Ramos (cell line): Measurements from ENCODE around the gene SLC25A40.
"Not testable (repeated sequence)": the region's sequence is repeated elsewhere in the genome, so short reads cannot be mapped to it uniquely, and the experiment has no call there.

Source experiments
- in situ Hi-C: fragments of 300-500 bp; cut with MboI; formaldehyde crosslinking; loops from one replicate; pipeline ENCODE4 v1.14.3; 2022; ENCODE audit warnings: low sequenced_read_pairs; ENCODE audit not compliant: unreplicated experiment

The SLC25A40 gene

GRCh38 chr7:87873328-87873727 lies 2.8 kb downstream of the SLC25A40 start:
- in situ Hi-C loops = not testable (repeated sequence)

DNA sequence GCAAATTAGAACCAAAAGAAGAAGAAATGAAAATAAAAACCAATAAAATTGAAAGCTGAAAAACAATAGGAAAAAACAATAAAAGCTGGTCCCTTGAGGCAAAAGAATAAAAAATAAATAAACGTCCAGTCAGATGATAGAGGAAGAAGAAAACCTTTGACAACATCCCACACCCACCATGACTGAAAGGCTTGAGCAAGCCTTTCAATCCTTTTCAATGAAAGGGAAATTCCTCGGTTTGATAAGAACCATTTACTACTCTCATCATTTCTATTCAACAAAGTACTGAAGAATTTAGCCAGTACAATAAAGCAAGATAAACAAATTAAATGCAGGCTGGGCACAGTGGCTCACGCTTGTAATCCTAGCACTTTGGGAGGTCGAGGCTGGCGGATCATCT lies 3.8 kb downstream of the SLC25A40 start:
- in situ Hi-C loops = no loop called here

DNA sequence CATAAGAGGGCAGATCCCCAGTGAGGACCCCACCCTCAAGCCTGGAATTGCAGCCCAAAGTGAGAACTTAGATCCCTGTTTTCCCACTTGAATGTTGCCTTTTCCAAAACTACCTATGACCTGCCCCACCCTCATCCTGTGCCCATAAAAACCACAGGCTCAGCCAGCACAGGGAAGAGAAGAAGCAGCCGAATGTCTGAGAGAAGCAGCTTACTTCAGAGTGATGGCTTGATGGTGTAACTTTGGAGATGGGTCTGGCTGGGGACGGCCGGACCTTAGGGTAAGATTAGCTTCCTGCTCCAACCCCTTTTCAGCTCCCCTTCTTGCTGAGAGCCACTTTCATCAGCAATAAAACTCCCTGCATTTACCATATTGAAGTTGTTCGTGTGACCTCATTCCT lies 5.7 kb downstream of the SLC25A40 start:
- in situ Hi-C loops = no loop called here

GRCh38 chr7:87866533-87866932 lies 9.6 kb downstream of the SLC25A40 start:
- in situ Hi-C loops = not testable (repeated sequence)

DNA sequence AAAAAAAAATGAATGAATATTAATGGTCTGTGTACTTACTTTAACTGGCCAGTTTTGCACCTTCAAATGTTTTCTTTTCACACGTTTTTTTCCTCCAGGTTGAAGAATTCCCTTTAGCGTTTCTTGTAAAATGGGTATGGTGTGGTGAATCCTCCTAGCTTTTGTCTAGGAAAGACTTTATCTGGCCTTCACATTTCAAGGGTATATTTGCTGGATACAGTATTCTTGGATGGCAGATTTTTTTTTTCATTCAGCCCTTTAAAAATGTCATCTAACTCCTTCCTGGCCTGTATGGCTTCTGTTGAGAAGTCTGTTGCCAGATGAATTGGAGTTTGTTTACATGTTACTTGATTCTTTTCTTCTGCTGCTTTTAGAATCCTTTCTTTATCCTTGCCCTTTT lies 10.1 kb downstream of the SLC25A40 start:
- in situ Hi-C loops = no loop called here

- in situ Hi-C loops = no loop called here
Observed at GRCh38 chr7:87858417-87859100, 17.6 kb downstream of the SLC25A40 start.

DNA sequence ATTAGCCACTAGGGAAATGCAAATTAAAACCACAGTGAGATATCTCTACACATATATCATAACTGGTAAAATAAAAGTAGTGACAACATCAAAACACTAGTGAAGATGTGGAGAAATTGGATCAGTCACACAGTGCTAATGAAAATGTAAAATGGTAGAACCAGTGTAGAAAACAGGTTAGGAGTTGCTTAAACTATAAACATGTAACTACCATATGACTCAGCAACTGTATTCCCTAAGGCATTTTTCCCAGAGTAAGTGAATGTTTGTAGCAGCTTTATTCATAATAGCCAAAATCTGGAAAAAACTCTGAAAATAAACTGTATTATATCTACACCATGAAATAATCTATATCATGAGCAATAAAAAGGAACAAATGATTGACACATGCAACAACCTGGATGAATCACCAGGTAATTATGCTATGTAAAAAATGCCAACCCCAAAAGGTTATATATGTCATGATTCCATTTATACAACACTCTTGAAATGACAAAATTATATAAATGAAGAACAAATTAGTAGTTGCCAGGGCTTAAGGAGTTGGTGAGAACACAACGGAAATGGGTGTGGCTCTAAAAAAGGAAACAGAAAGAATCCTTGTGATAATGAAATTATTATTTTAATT lies 22.8 kb downstream of the SLC25A40 start:
- in situ Hi-C loops = no loop called here

DNA sequence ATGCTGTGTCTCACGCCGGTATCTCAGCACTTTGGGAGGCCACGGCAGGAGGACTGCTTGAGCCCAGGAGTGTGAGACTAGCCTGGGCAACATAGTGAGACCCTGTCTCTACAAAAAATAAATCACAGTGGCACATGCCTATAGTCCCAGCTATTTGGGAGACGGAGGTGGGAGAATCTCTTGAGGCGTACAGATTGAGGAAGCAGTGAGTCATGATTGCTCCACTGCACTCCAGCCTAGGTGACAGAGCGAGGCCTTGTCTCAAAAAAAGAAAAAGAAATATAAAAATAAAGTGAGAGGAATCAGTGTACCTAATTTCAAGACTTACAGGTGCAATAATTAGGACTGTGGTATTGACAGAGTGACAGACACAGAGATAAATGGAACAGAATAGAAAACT lies 23.9 kb downstream of the SLC25A40 start:
- in situ Hi-C loops = no loop called here

DNA sequence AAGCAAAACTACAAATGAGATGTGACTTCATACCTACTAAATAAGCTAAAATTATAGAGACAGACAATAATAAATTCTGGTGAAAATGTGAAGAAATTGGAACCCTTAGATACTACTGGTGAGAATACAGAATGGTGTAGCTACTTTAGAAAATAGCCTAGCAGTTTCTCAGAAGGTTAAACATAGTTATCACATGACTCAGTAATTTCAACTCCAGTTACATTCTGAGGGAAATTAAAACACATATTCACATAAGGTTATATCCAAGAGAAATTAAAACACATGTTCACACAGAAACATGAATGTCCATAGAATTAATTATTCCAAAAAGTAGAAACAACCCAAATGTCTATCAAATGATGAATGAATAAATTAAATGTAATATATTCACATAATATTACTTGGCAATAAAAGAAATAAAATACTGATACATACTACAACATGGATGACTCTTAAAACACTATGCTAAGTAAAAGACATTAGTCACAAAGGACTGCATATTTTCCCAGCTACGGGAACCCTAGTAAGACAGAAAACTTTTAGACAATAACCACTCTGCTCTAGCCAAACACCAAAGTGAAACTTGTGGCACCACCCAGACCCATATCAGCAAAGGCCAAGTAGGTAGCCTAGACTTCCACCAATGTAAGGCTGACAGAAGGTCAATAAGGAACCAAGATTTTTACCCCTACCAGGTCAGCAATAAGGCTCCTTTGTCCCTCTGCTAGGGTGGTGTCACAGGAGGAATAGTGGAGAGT lies 25.1 kb downstream of the SLC25A40 start:
- in situ Hi-C loops = no loop called here

DNA sequence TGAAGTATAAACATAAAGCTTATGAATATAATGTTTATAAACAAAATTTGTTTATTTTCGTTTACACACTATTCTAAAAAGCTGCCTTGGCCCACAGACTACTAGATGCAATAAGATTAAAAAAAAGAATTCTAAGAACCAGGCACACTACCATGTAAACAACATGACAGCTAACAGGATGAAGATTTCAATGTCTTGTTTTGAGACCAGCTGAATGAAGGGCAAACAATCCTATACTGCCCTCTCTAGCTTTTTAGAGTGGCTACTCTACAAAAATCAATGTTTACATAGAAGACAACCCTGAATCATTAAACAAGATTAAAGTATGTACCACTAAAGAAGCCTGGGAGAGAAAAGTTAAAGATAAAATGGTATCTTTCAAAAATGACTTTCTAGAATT lies 38.6 kb downstream of the SLC25A40 start:
- in situ Hi-C loops = no loop called here

- in situ Hi-C loops = no loop called here
Observed at GRCh38 chr7:87833130-87833529, 43.0 kb downstream of the SLC25A40 start.

GRCh38 chr7:87831097-87831496 lies 45.1 kb downstream of the SLC25A40 start:
- in situ Hi-C loops = no loop called here

GRCh38 chr7:87828383-87828782 lies 47.8 kb downstream of the SLC25A40 start:
- in situ Hi-C loops = not testable (repeated sequence)

DNA sequence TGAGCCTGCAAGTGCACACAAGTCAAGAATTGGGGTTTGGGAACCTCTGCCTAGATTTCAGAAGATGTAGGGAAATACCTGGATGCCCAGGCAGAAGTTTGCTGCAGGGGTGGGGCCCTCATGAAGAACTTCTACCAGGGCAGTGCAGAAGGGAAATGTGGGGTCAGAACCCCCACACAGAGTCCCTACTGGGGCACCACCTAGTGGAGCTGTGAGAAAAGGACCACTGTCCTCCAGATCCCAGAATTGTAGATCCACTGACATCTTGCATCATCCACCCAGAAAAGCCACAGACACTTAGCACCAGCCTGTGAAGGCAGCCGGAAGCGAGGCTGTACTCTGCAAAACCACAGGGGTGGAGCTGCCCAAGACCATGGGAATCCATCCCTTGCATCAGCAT lies 50.8 kb downstream of the SLC25A40 start:
- in situ Hi-C loops = not testable (repeated sequence)

GRCh38 chr7:87822056-87822455 lies 54.1 kb downstream of the SLC25A40 start:
- in situ Hi-C loops = not testable (repeated sequence)

GRCh38 chr7:87818336-87818735 lies 57.8 kb downstream of the SLC25A40 start:
- in situ Hi-C loops = no loop called here

DNA sequence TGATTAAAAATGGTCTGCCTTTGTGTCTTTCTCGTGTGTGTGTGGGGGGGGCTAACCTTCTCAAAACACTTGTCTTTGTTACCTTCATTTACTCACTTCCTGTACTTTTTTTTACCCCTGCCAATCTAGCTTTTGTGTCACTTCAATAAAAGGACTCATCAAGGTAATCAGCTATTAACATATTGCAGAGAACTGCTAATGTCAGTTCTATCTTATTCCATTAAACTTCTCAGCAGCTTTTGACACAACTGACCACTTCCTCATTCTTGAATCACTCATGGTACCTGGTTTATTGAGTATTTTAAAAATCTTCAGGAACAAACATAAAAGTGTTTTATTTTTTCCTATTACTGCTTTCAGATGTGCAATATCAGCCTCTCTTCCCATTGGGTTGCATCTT lies 59.8 kb downstream of the SLC25A40 start:
- in situ Hi-C loops = no loop called here

DNA sequence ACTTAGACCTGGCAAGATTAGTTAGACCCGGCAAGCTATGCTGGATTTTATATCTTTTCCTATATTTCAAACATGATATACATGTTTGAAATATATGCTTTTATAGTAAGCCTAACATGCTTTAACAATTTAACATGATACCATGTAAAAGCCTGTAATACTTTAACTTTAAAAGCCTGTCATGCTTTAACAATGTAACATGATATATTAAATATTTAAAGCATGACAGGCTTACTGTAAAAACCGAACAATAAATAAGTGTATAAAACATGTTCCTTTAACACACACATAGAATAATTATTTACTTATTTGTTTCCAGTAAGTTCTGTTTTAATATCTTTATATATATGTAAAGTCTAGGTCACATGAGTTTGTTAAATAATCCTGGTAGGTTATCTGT lies 65.4 kb downstream of the SLC25A40 start:
- in situ Hi-C loops = no loop called here

- in situ Hi-C loops = no loop called here
Observed at GRCh38 chr7:87810130-87810529, 66.0 kb downstream of the SLC25A40 start.

DNA sequence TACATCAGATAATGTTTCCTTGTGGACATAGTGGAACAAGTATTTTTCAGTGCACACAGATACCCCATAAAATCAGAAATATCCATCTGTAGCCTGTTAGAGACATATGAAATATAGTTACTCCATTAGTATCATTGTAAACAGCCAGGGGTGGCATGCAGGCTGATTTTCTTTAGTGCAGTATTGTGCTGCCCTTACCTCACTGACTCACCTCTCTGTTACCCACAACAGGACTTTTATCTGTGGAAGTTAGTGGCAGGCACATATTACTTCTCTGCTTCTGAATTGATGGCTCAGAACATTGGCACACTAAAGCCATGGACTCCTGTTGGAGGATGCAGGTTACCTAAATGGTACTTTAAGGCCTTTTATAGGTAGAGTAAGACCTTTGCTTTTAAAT lies 70.0 kb downstream of the SLC25A40 start:
- in situ Hi-C loops = loop anchor here (10.0 kb wide), 1 partner anchor 299 kb away; no protein-coding TSS in a partner anchor

GRCh38 chr7:87797798-87798403 lies 78.3 kb downstream of the SLC25A40 start:
- in situ Hi-C loops = no loop called here
